NCI-H2196 (cell line): ENCODE measurements around the gene SPEN.
"Not testable (repeated sequence)": the region's sequence is repeated elsewhere in the genome, so short reads cannot be mapped to it uniquely, and the experiment has no call there.

Experiments used
- DNase-seq: peaks from one replicate; lab custom pipeline; 2025; ENCODE audit not compliant: unreplicated experiment; lab: John Stamatoyannopoulos, UW

Gene SPEN

GRCh38 chr1:15896841-15897610, 49.5 kb downstream of the SPEN start:
- not testable (repeated sequence) for DNase-seq

DNA sequence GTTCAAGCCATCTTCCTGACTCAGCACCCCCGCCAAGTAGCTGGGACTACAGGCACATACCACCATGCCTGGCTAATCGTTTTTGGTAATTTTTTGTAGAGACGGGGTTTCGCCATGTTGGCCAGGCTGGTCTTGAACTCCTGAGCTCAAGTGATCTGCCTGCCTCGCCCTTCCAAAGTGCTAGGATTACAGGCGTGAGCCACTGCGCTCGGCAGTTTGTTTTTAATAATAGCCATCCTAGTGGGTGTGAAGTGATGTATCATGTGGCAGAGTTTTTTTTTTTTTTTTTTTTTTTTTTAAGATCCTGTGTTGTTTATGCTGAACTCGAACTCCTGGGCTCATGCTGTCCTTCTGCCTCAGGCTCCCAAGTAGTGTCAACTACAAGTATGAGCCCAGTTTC, 51.8 kb downstream of the SPEN start:
- DNase-seq, result no peak

DNA sequence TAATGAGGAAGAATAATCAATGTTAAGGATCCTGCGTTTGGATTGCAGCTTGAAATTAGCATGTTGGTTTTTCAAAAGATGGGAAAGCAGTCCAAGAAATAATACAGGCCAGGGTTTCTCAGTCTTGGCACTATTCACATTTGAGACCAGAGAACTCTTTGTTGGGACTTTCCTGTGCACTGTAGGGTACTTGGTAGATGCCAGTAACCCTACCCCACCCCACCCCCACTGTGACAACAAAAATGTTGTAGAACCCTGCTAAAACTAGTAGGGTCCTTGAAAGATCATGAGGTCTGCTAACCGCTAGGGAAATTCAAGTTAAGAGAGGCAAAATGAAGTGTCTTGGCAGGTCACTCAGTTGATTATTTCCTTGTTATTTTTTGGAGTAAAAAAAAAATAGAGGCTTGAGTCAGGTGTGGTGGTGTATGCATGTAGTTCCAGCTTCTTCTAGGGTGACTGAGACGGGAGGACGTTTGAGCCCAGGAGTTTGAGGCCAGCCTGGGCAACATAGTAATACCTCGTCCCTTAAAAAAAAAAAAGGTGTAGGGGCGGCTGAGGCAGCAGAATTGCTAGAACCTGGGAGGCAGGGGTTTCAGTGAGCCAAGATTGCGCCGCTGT, 53.3 kb downstream of the SPEN start:
- no peak for DNase-seq

- DNase-seq, result no peak
Observed at GRCh38 chr1:15902882-15903281, 55.4 kb downstream of the SPEN start.

GRCh38 chr1:15908597-15908996, 61.1 kb downstream of the SPEN start:
- no peak for DNase-seq

DNA sequence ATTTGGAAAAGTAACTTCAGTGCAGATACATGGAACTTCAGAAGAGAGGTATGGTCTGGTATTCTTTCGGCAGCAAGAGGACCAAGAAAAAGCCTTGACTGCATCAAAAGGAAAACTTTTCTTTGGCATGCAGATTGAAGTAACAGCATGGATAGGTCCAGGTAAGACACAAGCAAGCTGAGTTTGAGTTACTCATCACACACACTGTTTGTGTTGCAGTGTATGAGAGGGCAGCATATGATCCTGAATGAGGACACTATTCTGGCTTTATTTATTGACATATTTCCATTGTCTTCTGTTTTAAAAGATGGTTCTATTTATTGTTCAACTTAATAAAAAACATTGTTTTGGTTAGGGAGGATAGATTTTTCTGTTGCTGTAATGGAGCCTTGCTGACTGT, 63.6 kb downstream of the SPEN start:
- no peak for DNase-seq

GRCh38 chr1:15911927-15912326, 64.4 kb downstream of the SPEN start:
- DNase-seq, result no peak

DNA sequence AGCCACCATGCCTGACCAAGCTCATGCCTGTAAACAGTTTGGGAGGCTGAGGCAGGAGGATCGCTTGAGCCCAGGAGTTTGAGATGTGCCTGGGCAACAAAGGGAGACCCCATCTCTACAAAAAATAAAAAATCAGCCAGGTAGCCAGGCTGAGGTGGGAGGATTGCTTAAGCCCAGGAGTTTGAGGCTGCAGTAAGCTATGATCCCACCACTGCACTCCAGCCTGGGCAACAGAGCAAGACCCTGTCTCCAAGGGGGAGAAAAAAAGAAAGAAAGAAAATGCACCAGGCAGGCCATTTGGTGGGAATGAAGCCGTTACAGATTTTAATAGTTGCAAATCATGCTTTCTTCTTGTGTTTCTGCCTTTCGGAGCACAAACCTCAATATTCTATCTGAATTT, 66.1 kb downstream of the SPEN start:
- DNase-seq, result not testable (repeated sequence)

GRCh38 chr1:15915991-15916390, 68.5 kb downstream of the SPEN start:
- no peak for DNase-seq

GRCh38 chr1:15916417-15916816, 68.9 kb downstream of the SPEN start:
- no peak for DNase-seq

DNA sequence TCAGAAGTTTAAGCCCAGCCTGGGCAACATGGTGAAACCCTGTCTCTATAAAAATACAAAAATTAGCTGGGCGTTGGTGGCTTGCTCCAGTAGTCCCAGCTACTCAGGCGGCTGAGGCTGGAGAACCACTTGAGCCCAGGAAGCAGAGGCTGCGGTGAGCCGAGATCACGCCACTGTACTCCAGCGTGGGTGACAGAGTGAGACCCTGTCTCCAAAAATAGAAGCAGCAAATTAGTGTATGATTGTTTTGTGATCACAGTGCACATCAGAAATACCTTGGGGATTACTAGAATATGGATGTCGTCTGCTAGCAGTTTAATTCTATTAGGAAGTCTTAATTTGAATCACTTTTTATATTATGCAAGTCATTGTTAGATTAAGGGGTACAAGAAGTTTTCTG, 69.4 kb downstream of the SPEN start:
- DNase-seq, result no peak

GRCh38 chr1:15918962-15919715, 71.6 kb downstream of the SPEN start:
- no peak for DNase-seq

- DNase-seq, result no peak
Observed at GRCh38 chr1:15923241-15923640, 75.7 kb downstream of the SPEN start.

GRCh38 chr1:15926448-15926847, 78.9 kb downstream of the SPEN start:
- DNase-seq, result not testable (repeated sequence)

GRCh38 chr1:15928971-15929965, 81.8 kb downstream of the SPEN start:
- DNase-seq, result no peak

DNA sequence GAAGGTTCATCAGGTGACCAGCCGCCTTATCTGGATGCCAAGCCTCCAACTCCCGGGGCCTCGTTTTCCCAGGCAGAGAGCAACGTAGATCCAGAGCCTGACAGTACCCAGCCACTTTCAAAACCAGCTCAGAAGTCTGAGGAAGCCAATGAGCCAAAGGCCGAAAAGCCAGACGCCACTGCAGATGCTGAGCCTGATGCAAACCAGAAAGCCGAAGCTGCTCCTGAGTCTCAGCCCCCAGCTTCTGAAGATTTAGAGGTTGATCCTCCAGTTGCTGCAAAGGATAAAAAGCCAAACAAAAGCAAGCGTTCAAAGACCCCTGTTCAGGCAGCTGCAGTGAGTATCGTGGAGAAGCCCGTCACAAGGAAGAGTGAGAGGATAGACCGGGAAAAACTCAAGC, 83.9 kb downstream of the SPEN start:
- DNase-seq, result no peak

DNA sequence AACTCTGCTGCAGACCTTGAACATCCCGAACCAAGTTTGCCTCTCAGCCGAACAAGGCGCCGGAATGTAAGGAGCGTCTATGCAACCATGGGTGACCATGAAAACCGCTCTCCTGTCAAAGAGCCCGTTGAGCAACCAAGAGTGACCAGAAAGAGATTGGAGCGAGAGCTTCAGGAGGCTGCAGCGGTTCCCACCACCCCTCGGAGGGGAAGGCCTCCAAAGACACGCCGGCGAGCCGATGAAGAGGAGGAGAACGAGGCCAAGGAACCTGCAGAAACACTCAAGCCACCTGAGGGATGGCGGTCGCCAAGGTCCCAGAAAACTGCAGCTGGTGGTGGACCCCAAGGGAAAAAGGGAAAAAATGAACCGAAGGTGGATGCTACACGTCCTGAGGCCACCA, 84.4 kb downstream of the SPEN start:
- no peak for DNase-seq

DNA sequence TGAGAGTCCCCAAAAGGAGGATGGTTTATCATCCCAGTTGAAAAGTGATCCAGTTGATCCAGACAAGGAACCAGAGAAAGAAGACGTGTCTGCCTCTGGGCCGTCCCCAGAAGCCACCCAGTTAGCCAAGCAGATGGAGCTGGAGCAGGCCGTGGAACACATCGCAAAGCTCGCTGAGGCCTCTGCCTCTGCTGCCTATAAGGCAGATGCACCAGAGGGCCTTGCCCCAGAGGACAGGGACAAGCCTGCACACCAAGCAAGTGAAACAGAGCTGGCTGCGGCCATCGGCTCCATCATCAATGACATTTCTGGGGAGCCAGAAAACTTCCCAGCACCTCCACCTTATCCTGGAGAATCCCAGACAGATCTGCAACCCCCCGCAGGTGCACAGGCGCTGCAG, 85.1 kb downstream of the SPEN start:
- no peak for DNase-seq

- no peak for DNase-seq
Observed at GRCh38 chr1:15933684-15934083, 86.2 kb downstream of the SPEN start.

DNA sequence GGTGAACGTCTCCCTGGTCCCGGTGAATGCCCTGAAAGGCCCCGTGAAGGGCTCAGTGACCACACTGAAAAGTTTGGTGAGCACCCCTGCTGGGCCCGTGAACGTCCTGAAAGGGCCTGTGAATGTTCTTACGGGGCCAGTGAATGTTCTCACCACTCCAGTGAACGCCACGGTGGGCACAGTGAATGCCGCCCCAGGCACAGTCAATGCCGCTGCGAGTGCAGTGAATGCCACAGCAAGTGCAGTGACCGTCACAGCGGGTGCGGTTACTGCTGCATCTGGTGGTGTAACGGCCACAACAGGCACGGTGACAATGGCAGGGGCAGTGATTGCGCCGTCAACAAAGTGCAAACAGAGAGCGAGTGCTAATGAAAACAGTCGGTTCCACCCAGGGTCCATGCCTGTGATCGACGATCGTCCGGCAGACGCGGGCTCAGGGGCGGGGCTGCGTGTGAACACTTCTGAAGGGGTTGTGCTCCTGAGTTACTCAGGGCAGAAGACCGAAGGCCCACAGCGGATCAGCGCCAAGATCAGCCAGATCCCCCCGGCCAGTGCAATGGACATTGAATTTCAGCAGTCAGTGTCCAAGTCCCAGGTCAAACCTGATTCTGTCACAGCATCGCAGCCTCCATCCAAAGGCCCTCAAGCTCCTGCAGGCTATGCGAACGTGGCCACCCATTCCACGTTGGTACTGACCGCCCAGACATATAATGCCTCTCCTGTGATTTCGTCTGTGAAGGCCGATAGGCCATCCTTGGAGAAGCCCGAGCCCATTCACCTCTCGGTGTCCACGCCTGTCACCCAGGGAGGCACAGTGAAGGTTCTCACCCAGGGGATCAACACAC, 86.9 kb downstream of the SPEN start:
- no peak for DNase-seq
